ENCODE data around the gene CORO1A.
"Not testable (repeated sequence)": the region's sequence is repeated elsewhere in the genome, so short reads cannot be mapped to it uniquely, and the experiment has no call there.

CORO1A gene

GRCh38 chr16:30169416-30169815 lies 14.0 kb upstream of the CORO1A start:
- not testable (repeated sequence) for DNase-seq (ENCODE audit: low read depth in 4 of 4, low spot score in 1 of 4)

GRCh38 chr16:30170145-30170544 lies 13.3 kb upstream of the CORO1A start:
- DNase-seq (ENCODE audit: low read depth in 4 of 4, low spot score in 1 of 4) = not testable (repeated sequence)

DNA sequence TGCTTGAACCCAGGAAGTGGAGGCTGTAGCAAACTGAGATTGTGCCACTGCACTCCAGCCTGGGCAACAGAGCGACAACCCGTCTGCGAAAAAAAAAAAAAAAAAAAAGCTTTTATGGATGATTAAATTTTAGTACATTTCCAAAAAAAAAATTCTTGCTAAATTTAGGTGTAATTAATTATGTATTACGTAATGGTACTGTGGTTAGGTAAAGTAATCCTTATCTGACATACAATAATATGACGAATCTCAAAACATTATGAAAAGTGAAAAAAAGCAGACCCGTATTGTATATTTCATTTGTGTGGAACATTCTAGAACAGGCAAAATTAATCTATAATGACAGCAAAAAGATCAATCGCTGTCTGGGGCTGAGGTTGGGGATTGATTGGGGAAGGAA lies 10.3 kb upstream of the CORO1A start:
- DNase-seq (ENCODE audit: low read depth in 4 of 4, low spot score in 1 of 4) = no peak

DNA sequence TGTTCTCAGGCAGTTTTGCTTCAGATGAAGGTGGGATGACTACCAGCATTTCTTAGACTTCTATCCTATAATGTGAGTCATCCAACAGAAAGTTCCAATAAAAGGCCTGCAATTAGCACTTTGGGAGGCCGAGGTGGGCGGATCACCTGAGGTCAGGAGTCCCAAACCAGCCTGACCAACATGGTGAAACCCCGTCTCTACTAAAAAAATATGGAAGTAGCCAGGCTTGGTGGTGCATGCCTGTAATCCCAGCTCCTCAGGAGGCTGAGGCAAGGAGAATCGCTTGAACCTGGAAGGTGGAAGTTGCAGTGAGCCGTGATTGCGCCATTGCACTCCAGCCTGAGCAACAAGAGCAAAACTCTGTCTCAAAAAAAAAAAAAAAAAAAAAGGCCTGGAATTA lies 6.5 kb upstream of the CORO1A start:
- not testable (repeated sequence) for DNase-seq (ENCODE audit: low read depth in 4 of 4, low spot score in 1 of 4)

GRCh38 chr16:30179195-30179594 lies 4.2 kb upstream of the CORO1A start:
- DNase-seq (ENCODE audit: low read depth in 4 of 4, low spot score in 1 of 4) = no peak

GRCh38 chr16:30179931-30180330 lies 3.5 kb upstream of the CORO1A start:
- DNase-seq (ENCODE audit: low read depth in 4 of 4, low spot score in 1 of 4) = no peak

DNA sequence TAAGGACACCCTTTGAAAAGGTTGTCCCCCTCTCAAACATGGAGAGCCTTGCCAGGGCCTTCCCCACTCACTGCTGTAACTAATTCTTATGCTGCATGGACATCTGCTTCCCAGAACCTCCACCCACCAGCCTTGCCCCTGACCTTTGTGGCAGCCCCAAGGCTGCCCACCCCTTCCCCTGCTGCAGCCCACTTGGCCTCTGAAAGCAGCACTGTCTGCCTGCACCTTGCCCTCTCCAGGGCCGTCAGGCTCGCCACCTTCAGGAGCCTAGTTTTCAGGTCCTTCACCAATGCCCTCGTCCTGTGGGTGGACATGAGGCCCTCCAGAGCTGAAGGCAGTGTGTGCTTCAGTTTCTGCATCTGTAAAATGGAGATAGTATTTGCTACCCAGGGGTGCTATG lies 2.7 kb upstream of the CORO1A start:
- no peak for DNase-seq (ENCODE audit: low read depth in 4 of 4, low spot score in 1 of 4)

GRCh38 chr16:30184096-30184890 lies 891 bp downstream of the CORO1A start:
- DNase-seq (ENCODE audit: low read depth in 4 of 4, low spot score in 1 of 4) = peak; percentile 26 to 59 (median 28)

DNA sequence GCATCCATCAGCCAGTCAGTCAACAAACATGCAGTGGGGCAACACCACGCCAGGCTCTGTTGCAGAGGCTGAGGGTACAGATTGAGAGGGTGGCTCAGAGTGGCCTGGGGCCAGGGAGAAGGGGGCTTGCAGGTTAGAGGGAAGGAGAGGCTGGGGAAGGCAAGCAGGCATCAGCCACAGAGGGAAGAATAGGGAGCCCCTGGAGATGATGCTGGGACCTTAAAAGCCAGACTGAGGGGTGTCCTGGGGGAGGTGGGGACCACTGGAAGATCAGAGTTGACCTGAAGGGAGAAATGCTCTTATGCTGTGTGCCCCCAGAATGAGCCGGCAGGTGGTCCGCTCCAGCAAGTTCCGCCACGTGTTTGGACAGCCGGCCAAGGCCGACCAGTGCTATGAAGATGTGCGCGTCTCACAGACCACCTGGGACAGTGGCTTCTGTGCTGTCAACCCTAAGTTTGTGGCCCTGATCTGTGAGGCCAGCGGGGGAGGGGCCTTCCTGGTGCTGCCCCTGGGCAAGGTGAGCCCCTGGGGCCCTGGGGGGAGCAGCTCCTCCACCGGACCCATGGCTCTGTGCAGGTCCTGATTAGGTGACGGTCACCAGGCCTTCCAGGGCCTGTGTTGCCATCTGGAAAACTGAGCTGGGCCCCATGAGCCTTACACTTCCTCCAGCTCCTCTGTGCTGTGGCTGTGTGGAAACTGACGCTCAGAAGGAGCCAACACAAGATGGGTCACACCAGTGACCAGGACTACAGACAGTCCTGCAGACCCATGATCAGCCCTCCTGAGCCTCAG lies 1.7 kb downstream of the CORO1A start:
- DNase-seq (ENCODE audit: low read depth in 4 of 4, low spot score in 1 of 4) = peak in 1 of 4 experiments; percentile 15

- peak; percentile 33 to 75 (median 52) for DNase-seq (ENCODE audit: low read depth in 4 of 4, low spot score in 1 of 4)
Measured at GRCh38 chr16:30185683-30186421, 2.5 kb downstream of the CORO1A start.

DNA sequence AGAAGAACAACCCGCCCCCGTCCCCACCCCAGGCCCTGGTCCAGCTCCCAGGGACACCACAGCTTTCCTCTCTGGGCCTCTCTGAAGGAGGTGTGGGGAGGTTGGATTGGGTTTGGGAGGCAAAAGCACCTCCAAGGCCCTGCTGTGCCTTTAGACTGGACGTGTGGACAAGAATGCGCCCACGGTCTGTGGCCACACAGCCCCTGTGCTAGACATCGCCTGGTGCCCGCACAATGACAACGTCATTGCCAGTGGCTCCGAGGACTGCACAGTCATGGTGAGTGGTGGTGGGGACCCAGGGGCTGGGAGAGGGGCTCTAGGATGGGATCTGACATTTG lies 3.0 kb downstream of the CORO1A start:
- DNase-seq (ENCODE audit: low read depth in 4 of 4, low spot score in 1 of 4) = peak in 1 of 4 experiments; percentile 13

DNA sequence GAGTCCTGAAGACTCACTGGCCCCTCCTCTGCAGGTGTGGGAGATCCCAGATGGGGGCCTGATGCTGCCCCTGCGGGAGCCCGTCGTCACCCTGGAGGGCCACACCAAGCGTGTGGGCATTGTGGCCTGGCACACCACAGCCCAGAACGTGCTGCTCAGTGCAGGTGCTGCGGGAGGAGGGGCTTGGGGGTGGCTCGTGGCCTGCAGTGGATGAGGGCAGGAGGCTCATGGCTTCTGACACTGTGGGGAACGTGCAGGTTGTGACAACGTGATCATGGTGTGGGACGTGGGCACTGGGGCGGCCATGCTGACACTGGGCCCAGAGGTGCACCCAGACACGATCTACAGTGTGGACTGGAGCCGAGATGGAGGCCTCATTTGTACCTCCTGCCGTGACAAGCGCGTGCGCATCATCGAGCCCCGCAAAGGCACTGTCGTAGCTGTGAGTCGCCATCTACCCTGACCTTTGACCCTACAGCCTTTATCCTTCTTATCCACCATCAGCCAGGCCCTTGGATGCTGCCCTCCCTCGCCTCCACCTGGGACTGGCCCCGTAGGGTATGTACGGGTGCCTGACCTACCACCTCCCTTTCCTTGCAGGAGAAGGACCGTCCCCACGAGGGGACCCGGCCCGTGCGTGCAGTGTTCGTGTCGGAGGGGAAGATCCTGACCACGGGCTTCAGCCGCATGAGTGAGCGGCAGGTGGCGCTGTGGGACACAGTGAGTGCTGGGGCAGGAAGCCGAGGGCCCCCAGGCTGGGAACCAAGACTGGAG lies 3.6 kb downstream of the CORO1A start:
- DNase-seq (ENCODE audit: low read depth in 4 of 4, low spot score in 1 of 4) = peak; percentile 83 to 88 (median 85)

GRCh38 chr16:30187556-30187865 lies 4.1 kb downstream of the CORO1A start:
- no peak for DNase-seq (ENCODE audit: low read depth in 4 of 4, low spot score in 1 of 4)

GRCh38 chr16:30187971-30188561 lies 4.7 kb downstream of the CORO1A start:
- DNase-seq (ENCODE audit: low read depth in 4 of 4, low spot score in 1 of 4) = no peak

DNA sequence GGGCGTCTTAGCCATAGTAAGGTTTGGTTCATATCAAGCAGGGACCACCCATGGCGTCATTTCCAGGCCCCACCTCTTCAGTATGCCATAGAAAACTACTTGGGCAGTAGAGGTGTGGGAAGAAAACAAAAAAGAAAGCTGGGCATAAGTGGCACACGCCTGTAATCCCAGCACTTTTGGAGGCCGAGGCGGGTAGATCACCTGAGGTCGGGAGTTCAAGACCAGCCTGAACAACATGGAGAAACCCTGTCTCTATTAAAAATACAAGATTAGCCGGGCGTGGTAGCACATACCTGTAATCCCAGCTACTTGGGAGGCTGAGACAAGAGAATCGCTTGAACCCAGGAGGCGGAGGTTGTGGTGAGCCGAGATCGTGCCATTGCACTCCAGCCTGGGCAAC lies 7.8 kb downstream of the CORO1A start:
- DNase-seq (ENCODE audit: low read depth in 4 of 4, low spot score in 1 of 4) = not testable (repeated sequence)

GRCh38 chr16:30193098-30193497 lies 9.7 kb downstream of the CORO1A start:
- not testable (repeated sequence) for DNase-seq (ENCODE audit: low read depth in 4 of 4, low spot score in 1 of 4)

DNA sequence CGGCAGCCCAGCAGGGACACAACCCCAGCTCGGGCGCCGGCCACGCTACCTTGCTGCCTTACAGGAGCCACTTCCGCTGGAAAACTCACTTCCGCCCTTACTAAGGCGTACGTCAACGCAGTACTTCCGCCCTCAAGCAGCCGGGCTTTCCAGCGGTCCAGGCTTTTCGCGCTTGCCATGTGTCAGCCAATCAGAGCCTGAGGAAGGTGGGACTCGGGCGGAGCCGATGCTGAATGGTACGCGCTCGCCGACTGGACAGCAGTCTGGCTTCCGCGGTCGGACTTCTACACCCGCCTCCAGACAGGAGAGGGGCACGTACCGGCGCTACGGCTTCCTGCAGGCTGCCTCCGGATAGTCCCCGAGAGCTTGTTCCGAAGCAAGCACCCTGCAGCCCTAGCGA lies 10.2 kb downstream of the CORO1A start, which contains the start of the genes BOLA2B and SLX1A:
BOLA2B (minus strand) TSS at position 52 of the 400 bp plus-strand sequence. CDS start 71 bp downstream, outside the sequence.
SLX1A (plus strand) TSS at position 261 of the 400 bp plus-strand sequence. CDS start 210 bp downstream, outside the sequence.
- not testable (repeated sequence) for DNase-seq (ENCODE audit: low read depth in 4 of 4, low spot score in 1 of 4)

DNA sequence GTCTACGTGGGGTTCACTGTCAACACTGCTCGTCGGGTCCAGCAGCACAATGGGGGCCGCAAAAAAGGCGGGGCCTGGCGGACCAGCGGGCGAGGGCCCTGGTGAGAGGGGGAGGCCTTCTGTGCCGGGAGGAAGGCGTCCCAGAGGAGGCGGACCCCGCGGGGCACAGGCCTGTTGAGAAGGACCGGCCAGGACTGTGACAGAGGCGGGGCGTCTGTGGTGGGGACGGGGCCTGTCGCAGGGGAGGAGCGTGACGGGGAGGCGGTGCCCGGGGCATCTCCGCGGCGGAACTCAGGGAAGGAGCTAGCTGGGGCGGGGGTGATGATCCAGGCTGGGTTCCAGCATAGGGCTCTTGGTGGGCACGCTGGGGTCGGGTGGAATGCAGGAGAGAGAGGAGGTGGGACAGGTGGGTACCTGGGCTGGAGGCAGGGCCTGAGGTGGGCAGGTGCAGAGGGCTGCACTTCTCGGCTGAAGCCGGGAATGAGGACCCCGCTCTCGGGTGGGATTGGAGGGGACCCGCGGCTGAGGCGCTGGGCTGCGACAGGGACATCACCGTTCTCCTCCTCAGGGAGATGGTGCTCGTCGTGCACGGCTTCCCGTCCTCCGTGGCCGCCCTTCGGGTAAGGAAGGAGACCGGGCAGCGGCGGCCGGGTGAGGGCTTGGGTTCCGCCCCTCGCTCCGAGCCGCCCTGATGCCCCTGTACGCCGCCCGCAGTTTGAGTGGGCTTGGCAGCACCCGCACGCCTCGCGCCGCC lies 10.9 kb downstream of the CORO1A start:
- DNase-seq (ENCODE audit: low read depth in 4 of 4, low spot score in 1 of 4) = not testable (repeated sequence)

DNA sequence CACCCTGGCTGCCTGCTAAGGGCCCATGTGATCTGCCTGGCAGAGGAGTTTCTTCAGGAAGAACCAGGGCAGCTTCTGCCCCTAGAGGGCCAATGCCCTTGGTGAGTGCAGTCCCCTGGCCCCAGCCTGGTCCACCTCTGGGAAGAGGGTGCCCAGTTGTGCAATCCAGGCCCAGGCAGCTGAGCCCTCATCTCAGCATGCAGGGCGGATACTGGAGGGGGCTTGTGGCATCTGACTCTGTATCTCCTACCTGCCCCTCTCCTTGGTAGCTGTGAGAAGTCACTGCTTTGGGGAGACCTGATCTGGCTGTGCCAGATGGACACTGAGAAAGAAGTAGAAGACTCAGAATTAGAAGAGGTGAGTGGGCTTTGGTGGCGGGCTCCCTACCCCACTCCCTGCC lies 13.6 kb downstream of the CORO1A start:
- not testable (repeated sequence) for DNase-seq (ENCODE audit: low read depth in 4 of 4, low spot score in 1 of 4)

- DNase-seq (ENCODE audit: low read depth in 4 of 4, low spot score in 1 of 4) = not testable (repeated sequence)
Measured at GRCh38 chr16:30199049-30199448, 15.6 kb downstream of the CORO1A start, which contains the start of gene SULT1A3. Gene SULT1A3, plus strand, starts transcription at chr16:30199255. Its CDS starts 1,474 bp downstream, at chr16:30200729.
